ENCODE data around the gene GAGE13.
"Not testable (repeated sequence)": the region's sequence is repeated elsewhere in the genome, so short reads cannot be mapped to it uniquely, and the experiment has no call there.

The GAGE13 gene

GRCh38 chrX:49331841-49332240 lies 459 bp downstream of the GAGE13 start:
- H3K27me3 ChIP-seq (ENCODE audit: insufficient read depth, low read length); H3K27ac ChIP-seq (ENCODE audit: low read depth, low read length); H2AFZ ChIP-seq (ENCODE audit: low read length, unreplicated experiment); H3K36me3 ChIP-seq (ENCODE audit: insufficient read depth, low read length); H3K4me1 ChIP-seq (ENCODE audit: control insufficient read depth, insufficient read depth, low read length, unreplicated experiment); H3K4me3 ChIP-seq (ENCODE audit: low read depth, low read length); H3K79me2 ChIP-seq (ENCODE audit: control insufficient read depth, insufficient read depth, low read length, unreplicated experiment): not testable (repeated sequence)

GRCh38 chrX:49341449-49341848 lies 10.1 kb downstream of the GAGE13 start:
- not testable (repeated sequence) for H3K4me1 ChIP-seq (ENCODE audit: control insufficient read depth, insufficient read depth, low read length, unreplicated experiment); H3K79me2 ChIP-seq (ENCODE audit: control insufficient read depth, insufficient read depth, low read length, unreplicated experiment); H3K27me3 ChIP-seq (ENCODE audit: insufficient read depth, low read length); H3K27ac ChIP-seq (ENCODE audit: low read depth, low read length); H3K36me3 ChIP-seq (ENCODE audit: insufficient read depth, low read length); H2AFZ ChIP-seq (ENCODE audit: low read length, unreplicated experiment); H3K4me3 ChIP-seq (ENCODE audit: low read depth, low read length)

- not testable (repeated sequence) for H3K4me1 ChIP-seq (ENCODE audit: control insufficient read depth, insufficient read depth, low read length, unreplicated experiment); H3K27ac ChIP-seq (ENCODE audit: low read depth, low read length); H3K27me3 ChIP-seq (ENCODE audit: insufficient read depth, low read length); H3K79me2 ChIP-seq (ENCODE audit: control insufficient read depth, insufficient read depth, low read length, unreplicated experiment); H3K4me3 ChIP-seq (ENCODE audit: low read depth, low read length); H2AFZ ChIP-seq (ENCODE audit: low read length, unreplicated experiment); H3K36me3 ChIP-seq (ENCODE audit: insufficient read depth, low read length)
Measured at GRCh38 chrX:49344496-49345175, 13.3 kb downstream of the GAGE13 start.

DNA sequence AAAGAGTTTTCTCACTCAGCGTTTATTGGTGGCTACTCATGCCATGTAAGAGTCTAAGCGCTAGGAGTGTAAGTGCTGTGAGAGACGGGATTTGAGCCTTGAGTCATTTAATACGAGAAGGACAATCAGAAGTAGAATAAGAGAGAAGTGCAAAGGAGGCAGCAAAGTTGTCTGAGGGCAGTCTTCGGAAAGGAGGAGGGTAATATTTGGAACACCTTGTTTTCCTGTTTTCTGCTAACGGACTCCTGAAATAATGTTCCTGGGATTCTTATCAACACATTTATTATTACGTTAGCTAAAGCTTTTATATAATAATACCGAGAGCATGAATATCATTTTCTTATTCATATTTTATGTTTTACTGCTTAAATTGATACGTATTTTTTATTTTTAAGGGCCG lies 14.0 kb downstream of the GAGE13 start:
- not testable (repeated sequence) for H3K4me1 ChIP-seq (ENCODE audit: control insufficient read depth, insufficient read depth, low read length, unreplicated experiment); H3K36me3 ChIP-seq (ENCODE audit: insufficient read depth, low read length); H2AFZ ChIP-seq (ENCODE audit: low read length, unreplicated experiment); H3K27ac ChIP-seq (ENCODE audit: low read depth, low read length); H3K27me3 ChIP-seq (ENCODE audit: insufficient read depth, low read length); H3K4me3 ChIP-seq (ENCODE audit: low read depth, low read length); H3K79me2 ChIP-seq (ENCODE audit: control insufficient read depth, insufficient read depth, low read length, unreplicated experiment)

DNA sequence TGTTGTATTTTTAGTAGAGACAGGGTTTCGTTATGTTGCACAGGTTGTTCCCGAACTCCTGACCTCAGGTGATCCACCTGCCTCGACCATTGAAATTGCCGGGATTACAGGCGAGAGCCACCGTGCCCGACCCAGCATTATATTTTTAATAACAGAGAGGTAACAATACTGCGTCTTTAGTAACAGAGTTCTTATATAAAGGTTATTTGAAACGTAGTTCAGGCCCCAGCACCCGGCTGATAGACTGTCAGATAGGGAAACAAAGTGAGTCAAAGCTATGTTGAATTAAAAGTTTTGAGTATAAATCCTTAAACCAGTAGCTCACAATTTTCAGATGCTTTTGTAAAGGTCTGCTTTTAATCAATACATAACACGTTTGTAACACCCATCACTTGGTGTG lies 14.8 kb downstream of the GAGE13 start:
- not testable (repeated sequence) for H2AFZ ChIP-seq (ENCODE audit: low read length, unreplicated experiment); H3K79me2 ChIP-seq (ENCODE audit: control insufficient read depth, insufficient read depth, low read length, unreplicated experiment); H3K4me3 ChIP-seq (ENCODE audit: low read depth, low read length); H3K27me3 ChIP-seq (ENCODE audit: insufficient read depth, low read length); H3K36me3 ChIP-seq (ENCODE audit: insufficient read depth, low read length); H3K27ac ChIP-seq (ENCODE audit: low read depth, low read length); H3K4me1 ChIP-seq (ENCODE audit: control insufficient read depth, insufficient read depth, low read length, unreplicated experiment)
